OCI-LY7 (cell line): ENCODE data around the gene S100A7.

ENCODE experiments used
- EZH2phosphoT487 ChIP-seq: fragments of 200-600 bp; sonication (generic); IDR thresholded peaks from 2 replicates; pipeline ENCODE4 v1.6.1; 2018; ENCODE audit warnings: low read depth, borderline replicate concordance, mild to moderate bottlenecking, mixed run types, antibody characterized with exemption, low read length, moderate library complexity, mixed read lengths
- TF ChIP-seq, protein P1 (sequence below): fragments of 200-600 bp; sonication (generic); conservative IDR thresholded peaks from 2 replicates; pipeline ENCODE4 v1.5.1; 2014; ENCODE audit warnings: mild to moderate bottlenecking, antibody characterized with exemption, low read length, moderate library complexity, mixed read lengths

DNA sequence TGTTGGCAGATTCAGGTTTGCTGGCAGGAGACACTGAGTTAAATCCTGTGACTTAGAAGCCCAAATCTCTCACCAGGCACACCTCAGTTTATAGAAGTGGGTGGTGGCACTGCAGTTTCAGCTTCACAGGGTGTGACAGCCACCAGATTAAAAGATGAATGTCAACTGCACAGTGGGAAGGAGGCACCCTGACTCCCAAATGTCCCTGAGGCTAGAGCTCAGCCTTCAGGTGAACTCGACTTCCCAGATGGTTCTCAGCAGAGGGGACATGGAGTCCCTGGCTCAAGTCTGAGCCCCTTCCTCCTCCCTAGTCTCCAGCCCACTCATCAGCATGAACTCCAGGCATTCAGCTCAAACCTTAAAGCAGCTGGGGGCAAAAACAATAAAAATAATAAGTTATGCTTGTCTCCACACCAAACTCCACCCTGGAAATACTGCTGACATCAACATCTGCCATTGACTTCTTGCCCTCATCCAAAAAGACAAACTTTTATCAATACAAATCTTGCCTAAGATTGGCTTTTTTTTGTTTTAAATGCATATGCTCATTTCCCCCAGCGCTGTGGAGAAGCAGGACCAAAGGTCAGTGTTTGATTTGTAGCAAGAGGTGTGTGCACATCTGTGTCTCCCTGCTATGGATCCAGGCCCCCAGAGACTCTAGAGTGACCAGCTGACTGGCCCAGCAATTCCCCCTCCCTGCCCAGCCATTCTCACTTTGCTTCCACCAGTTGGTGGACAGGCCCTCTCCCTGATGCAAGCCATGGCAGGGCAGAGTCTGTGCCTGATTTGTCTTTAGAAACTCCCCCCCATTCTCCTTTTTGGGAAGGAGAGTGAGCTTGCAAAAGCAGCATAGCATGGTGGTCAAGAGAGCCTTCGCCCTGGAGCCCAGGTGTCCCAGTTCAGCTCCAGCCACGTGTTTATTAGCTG, 18.5 kb upstream of the S100A7 start:
- TF ChIP-seq, protein P1, sequence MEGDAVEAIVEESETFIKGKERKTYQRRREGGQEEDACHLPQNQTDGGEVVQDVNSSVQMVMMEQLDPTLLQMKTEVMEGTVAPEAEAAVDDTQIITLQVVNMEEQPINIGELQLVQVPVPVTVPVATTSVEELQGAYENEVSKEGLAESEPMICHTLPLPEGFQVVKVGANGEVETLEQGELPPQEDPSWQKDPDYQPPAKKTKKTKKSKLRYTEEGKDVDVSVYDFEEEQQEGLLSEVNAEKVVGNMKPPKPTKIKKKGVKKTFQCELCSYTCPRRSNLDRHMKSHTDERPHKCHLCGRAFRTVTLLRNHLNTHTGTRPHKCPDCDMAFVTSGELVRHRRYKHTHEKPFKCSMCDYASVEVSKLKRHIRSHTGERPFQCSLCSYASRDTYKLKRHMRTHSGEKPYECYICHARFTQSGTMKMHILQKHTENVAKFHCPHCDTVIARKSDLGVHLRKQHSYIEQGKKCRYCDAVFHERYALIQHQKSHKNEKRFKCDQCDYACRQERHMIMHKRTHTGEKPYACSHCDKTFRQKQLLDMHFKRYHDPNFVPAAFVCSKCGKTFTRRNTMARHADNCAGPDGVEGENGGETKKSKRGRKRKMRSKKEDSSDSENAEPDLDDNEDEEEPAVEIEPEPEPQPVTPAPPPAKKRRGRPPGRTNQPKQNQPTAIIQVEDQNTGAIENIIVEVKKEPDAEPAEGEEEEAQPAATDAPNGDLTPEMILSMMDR, result no peak
- TF ChIP-seq EZH2phosphoT487, result no peak
